ENCODE results near the gene NANOG.

DNA sequence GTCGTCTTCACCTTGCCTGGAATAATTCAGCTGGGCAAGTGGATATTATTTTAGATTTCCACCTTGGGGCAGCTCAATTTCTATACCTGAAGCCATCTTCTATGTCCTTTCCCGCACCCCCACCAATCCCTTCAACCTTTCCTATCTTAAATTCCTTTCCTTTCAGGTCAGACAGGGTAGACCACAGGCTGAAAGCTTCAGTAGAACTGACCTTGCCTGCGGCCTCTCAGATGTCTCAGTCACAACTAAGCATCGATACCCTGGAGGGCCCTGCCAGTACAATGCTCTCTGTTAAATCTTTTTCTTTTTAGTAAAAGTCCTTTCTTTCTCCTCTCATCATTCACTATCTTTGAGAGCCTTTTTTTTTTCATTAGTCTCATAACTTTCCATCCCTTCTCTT is 44.6 kb downstream of the NANOG start:
- no peak for TF ChIP-seq ARNTL (CRISPR knock-in tag; IDR thresholded peaks at IDR 0.05; ENCODE audit: borderline replicate concordance, low read depth)
- TF ChIP-seq OSR1 (CRISPR knock-in tag; IDR thresholded peaks at IDR 0.05): no peak
- TF ChIP-seq CSDC2 (CRISPR knock-in tag; IDR thresholded peaks at IDR 0.05): no peak
- TF ChIP-seq, protein P1, sequence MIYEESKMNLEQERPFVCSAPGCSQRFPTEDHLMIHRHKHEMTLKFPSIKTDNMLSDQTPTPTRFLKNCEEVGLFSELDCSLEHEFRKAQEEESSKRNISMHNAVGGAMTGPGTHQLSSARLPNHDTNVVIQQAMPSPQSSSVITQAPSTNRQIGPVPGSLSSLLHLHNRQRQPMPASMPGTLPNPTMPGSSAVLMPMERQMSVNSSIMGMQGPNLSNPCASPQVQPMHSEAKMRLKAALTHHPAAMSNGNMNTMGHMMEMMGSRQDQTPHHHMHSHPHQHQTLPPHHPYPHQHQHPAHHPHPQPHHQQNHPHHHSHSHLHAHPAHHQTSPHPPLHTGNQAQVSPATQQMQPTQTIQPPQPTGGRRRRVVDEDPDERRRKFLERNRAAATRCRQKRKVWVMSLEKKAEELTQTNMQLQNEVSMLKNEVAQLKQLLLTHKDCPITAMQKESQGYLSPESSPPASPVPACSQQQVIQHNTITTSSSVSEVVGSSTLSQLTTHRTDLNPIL (CRISPR knock-in tag; IDR thresholded peaks at IDR 0.05; ENCODE audit: low read depth): no peak

Measured in SK-N-SH treated with all-trans-retinoic acid at 6 μM for 48 hours (cell line).